Activated naive CD4-positive, alpha-beta T cell treated with anti-CD3 and anti-CD28 coated beads, Interleukin-2, amount 10 ng/mL, durations not matched to agents 7 days and 5 days (primary cell): Measurements from ENCODE around the gene SDR9C7.
"Not testable (repeated sequence)": the region's sequence is repeated elsewhere in the genome, so short reads cannot be mapped to it uniquely, and the experiment has no call there.

Experiments used
- CTCF ChIA-PET: fragments of 350-600 bp; sonication (Branson Sonifier 250); formaldehyde crosslinking; loops from one replicate; lab custom pipeline; 2021; ENCODE audit warnings: antibody characterized with exemption; lab: Charles Lee
- DNase-seq: peaks from one replicate; pipeline ENCODE4 v3.0.0-alpha.2; 2020
- H3K27ac Mint-ChIP-seq: one replicate; pipeline ENCODE4 v1.8.0; 2021; ENCODE audit warnings: mild to moderate bottlenecking, moderate library complexity, mixed read lengths
- H3K27me3 Mint-ChIP-seq: one replicate; pipeline ENCODE4 v1.8.0; 2021; ENCODE audit warnings: mild to moderate bottlenecking, mixed read lengths
- H3K36me3 Mint-ChIP-seq: one replicate; pipeline ENCODE4 v1.8.0; 2021; ENCODE audit warnings: mixed read lengths
- H3K4me1 Mint-ChIP-seq: one replicate; pipeline ENCODE4 v1.8.0; 2021; ENCODE audit warnings: mixed read lengths
- H3K4me3 Mint-ChIP-seq: one replicate; pipeline ENCODE4 v1.8.0; 2021; ENCODE audit warnings: mild to moderate bottlenecking, moderate library complexity, mixed read lengths
- H3K9me3 Mint-ChIP-seq: one replicate; pipeline ENCODE4 v1.8.0; 2021; ENCODE audit warnings: mixed read lengths

Gene SDR9C7

DNA sequence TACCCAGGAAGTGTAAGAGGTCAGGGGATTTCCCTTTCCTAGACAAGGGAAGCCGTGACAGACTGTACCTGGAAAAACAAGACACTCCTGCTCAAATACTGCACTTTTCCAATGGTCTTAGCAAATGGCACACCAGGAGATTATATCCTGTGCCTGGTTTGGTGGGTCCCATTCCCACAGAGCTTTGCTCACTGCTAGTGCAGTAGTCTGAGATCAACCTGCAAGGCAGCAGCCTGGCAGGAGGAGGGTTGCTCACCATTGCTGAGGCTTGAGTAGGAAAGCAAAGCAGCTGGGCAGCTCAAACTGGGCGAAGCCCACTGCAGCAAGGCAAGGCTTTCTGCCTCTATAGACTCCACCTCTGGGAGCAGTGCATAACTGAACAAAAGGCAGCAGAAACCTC is 24.2 kb upstream of the SDR9C7 start:
- no peaks in the 10 kb centered on the region for H3K4me1 Mint-ChIP-seq
- H3K27ac Mint-ChIP-seq: no peak overlapping the region
- no peaks in the 10 kb centered on the region for H3K36me3 Mint-ChIP-seq
- DNase-seq: no peak
- CTCF ChIA-PET: no interaction called here
- H3K4me3 Mint-ChIP-seq: no peak overlapping the region
- H3K9me3 Mint-ChIP-seq: peaks cover 12% of the 10 kb centered on the region
- H3K27me3 Mint-ChIP-seq: peaks cover 23% of the 10 kb centered on the region

DNA sequence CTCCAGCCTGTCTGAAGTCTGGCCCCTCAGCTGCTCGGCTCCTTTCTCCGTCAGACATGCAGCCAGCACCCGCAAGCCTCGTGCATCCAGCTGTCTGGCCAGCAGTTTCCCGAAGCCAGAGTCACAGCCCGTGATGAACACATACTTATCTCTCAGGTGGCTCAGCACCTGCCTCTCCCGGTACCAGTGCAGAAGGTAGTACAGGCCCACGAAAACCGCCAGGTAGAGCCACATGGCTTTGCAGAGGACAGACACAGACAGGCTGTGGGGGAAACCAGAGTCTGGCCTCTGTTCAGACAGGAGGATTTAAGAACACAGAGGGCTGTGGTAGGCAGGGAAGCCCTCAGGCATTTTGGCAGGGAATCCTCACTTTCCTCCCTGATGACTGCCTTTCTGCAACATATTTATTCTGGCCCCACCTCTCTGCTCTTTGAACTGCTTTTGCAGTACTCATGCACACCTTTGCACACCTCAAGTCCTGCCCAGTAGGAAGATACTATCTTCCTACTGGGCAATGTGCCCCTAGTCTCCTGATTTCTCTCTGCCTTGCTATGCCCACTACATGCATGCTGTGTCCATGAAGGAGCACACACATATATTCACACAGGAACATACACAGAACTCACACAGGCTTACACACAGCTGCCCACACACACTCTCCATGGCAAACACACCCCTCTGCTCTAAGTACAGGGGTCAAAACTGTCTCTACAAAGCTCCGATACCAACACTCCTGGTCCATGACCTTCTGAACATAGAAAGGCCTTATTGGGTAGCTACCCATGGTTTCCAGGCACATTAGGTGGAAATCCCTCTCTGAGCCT is 23.2 kb upstream of the SDR9C7 start, which contains the start of gene RDH16:
Gene RDH16, minus strand, starts transcription at position 380 of the 824 bp plus-strand sequence. Its CDS starts 146 bp downstream, at position 234.
- H3K36me3 Mint-ChIP-seq: no peaks in the 10 kb centered on the region
- H3K27me3 Mint-ChIP-seq: peaks cover 23% of the 10 kb centered on the region
- no peak within 1 kb of the TSS for H3K27ac Mint-ChIP-seq
- CTCF ChIA-PET: no interaction called here
- H3K4me3 Mint-ChIP-seq: no peak within 1 kb of the TSS
- DNase-seq: no peak
- H3K9me3 Mint-ChIP-seq: peaks cover 9% of the 10 kb centered on the region
- H3K4me1 Mint-ChIP-seq: no peaks in the 10 kb centered on the region

DNA sequence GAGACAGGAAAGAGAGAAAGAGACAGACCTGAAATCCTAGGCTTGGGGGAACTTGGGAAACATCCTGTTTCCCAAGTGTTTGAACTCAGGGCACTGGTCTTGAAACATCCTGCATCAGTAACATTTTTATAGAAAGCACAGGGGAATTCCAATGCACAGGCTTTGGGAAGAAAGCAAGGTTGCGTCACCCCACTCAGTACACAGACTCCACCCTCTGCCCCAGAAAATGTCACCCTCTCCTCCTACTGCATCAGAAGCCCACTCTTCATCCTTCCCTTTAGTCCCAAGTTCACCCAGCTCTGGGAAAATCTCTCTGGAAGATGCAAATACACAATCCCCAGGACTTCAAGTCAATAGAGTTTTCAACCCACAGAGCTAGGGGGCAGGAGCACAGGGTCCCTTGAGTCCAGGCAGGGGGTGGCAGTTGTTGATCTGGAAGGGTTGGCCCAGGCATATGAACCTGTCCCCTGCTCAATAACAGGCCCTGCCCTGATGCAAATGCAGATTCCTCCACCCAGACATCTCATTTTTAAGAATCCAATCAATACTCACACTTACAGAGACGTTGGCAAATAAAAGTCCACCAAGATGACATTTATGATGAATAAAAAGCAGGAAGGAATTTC is 21.5 kb upstream of the SDR9C7 start:
- CTCF ChIA-PET: no interaction called here
- Mint-ChIP-seq H3K4me3 (no peak overlapping the region), H3K4me1 (no peaks in the 10 kb centered on the region), H3K27me3 (peaks cover 19% of the 10 kb centered on the region), H3K36me3 (no peaks in the 10 kb centered on the region), H3K27ac (no peak overlapping the region), H3K9me3 (peaks cover 4% of the 10 kb centered on the region)
- DNase-seq: no peak

DNA sequence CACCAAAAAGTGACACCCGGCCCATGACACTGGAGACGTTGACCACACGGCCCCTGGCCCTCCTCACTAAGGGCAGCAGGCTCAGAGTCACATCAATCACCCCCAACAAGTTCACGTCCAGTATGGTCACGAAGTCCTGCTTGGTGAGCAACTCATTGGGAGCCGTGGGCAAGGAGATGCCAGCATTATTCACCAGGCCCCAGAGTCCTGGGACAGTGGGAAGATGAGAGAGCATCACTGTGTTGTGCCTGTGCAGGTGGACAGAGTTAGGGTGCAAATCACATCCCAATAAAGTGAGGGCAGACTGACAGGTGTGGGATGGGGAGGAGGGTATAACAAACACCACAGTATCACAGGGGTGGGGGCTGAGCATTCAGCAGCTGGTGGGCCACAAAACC is 20.7 kb upstream of the SDR9C7 start:
- Mint-ChIP-seq H3K4me1 (no peaks in the 10 kb centered on the region), H3K4me3 (no peak overlapping the region), H3K27ac (no peak overlapping the region), H3K36me3 (no peaks in the 10 kb centered on the region), H3K27me3 (peaks cover 19% of the 10 kb centered on the region), H3K9me3 (peaks cover 4% of the 10 kb centered on the region)
- no peak for DNase-seq
- CTCF ChIA-PET: no interaction called here

DNA sequence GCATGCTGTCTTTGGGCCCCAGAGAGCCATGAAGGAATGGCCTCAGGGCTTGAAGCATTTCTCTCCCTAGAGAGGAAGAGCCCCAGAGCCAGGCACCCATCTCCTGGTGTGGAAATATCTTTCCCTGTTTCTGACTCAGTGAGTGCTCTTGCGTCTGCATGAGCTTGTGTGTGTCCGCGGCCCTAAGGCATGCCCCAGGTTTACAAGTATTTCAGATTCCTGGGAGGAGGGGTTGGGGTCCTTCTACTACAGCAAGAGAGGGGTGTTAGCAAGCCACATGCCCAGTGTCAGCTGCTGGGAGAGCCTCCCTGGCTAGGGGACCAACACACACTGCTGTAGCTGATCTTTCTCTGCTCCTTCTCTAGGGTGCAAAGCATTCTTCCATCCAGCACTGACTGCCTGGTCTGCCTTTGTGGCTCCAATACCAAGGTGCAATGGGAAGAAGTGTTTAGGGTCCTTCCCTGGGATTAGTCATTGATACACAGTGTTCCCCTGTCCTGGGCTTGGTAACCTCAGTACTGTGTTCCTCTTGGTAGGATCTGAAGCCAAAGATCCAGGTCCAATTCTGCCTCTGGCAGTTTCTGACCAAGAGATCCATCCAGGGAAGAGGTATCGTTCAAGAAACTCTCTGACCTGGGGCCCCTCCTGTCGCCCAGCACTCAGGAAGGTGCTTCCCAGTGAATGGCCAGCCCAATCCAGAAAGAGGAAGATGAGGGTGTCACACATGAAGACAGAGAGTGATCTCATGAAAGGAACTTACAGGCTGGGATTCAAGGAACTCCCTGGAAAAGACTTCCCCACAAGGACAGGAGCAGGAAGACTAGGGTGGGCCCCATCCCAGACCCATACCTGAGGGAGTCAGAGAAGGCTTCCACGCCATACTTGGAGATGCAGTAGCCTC is 20.1 kb upstream of the SDR9C7 start:
- Mint-ChIP-seq H3K27me3 (peaks cover 19% of the 10 kb centered on the region), H3K9me3 (peaks cover 4% of the 10 kb centered on the region), H3K27ac (no peak overlapping the region), H3K4me1 (no peaks in the 10 kb centered on the region), H3K4me3 (no peak overlapping the region), H3K36me3 (no peaks in the 10 kb centered on the region)
- CTCF ChIA-PET: no interaction called here
- no peak for DNase-seq

DNA sequence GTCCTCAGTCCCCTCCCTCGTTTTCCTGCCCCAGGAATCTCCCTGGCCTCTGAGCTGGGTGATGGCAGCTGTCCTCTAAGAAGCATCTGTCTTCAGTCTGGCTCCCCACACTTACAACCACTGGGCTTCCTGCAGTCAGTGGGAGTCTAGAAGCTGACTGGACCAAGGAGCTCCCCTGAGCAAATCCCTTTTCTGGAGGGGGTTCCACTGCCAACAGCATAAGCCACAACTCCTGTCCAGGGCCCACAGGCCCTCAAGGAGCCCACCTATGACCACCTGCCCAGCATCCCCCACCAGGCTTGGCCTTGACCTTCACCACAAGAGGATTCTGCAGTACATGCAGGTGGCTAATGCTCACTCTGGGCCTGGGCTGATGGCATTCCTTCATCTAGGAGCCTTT is 19.1 kb upstream of the SDR9C7 start:
- Mint-ChIP-seq H3K27me3 (peaks cover 15% of the 10 kb centered on the region), H3K4me1 (no peaks in the 10 kb centered on the region), H3K4me3 (no peak overlapping the region), H3K36me3 (no peaks in the 10 kb centered on the region), H3K27ac (no peak overlapping the region), H3K9me3 (peaks cover 4% of the 10 kb centered on the region)
- no peak for DNase-seq
- CTCF ChIA-PET: interaction anchor here (0.8 kb wide), 1 partner anchor 34 kb away, joined by 3 read pairs; no protein-coding TSS in a partner anchor

DNA sequence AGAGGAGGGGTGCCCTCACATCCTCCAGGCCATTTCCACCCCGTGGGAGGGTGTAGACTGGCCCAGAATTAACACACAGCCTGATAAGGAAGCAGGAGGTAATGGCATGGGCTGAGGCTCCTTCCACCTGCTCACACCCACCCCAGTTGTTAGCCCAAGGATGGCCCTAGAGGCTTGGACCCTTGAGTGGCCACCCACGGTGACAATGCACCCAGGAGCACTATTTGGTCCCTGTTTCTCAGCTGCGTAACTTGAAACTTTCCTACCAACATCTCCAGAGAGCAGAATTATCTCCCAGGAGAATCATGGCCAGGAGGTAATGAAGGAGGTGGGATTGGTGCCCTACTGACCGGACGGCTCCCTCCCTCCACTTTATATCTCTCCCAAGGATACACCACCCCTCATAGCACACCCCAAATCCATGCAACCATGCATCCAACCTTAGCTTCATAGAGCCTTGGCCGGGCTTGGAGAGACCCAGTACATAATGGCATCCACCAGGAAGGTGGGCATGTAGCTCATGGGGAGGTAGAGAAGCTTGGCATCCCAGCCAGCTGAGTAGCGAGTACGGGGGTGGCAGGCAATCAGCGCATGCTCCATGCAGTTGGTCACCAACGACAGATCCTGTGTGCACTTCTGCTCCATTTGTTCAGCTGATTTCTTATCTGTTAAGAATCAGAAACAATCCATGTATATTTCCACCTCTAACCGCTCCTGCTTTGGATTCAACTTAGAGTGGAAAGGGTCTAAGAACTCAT is 17.6 kb upstream of the SDR9C7 start:
- no peaks in the 10 kb centered on the region for H3K4me1 Mint-ChIP-seq
- no peaks in the 10 kb centered on the region for H3K9me3 Mint-ChIP-seq
- no peaks in the 10 kb centered on the region for H3K36me3 Mint-ChIP-seq
- no peak overlapping the region for H3K4me3 Mint-ChIP-seq
- H3K27me3 Mint-ChIP-seq: peaks cover 11% of the 10 kb centered on the region
- CTCF ChIA-PET: no interaction called here
- no peak for DNase-seq
- no peak overlapping the region for H3K27ac Mint-ChIP-seq

DNA sequence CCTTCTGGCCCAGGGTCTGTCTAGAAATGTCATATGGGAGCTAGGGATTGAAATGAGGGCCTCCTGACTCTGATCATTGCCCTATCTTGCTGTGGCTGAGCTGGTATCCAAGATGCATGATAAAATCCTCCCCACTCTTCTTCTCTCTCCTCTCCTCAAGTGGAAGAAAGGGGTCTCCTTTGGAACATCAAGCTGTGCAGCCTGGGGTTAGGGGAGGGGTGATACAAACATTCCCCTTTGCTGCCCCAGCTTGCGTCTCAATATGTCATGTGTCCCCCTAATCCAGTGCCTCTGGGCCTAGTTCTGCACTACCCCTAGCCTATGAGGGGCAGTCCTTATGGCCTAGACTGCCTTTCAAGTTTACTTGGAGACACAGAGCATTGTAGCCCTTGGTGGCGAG is 14.7 kb upstream of the SDR9C7 start:
- DNase-seq: no peak
- CTCF ChIA-PET: interaction anchor here (1.2 to 1.6 kb wide), 2 partner anchors 38 to 52 kb away, joined by 4 to 6 read pairs; no protein-coding TSS in a partner anchor
- Mint-ChIP-seq H3K4me3 (no peak overlapping the region), H3K27me3 (peaks cover 20% of the 10 kb centered on the region), H3K4me1 (no peaks in the 10 kb centered on the region), H3K9me3 (no peaks in the 10 kb centered on the region), H3K27ac (no peak overlapping the region), H3K36me3 (no peaks in the 10 kb centered on the region)

DNA sequence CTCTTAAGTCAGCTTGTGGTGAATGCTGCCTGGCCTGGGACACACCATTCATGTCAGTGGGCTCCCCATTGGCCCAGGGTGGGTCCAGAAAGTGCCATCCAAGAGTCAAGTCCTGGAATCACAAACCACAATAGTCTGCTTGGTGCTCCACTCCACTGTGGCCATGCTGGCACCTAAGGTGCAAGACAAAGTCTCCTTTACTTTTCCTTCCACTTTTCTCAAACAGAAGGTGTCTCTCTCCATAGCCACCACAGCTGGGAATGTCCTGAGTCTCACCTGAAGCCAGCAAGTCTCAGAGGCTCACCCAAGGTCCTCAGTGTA is 14.2 kb upstream of the SDR9C7 start:
- no peak overlapping the region for H3K4me3 Mint-ChIP-seq
- H3K27me3 Mint-ChIP-seq: peaks cover 24% of the 10 kb centered on the region
- H3K27ac Mint-ChIP-seq: no peak overlapping the region
- H3K9me3 Mint-ChIP-seq: no peaks in the 10 kb centered on the region
- CTCF ChIA-PET: interaction anchor here (1.2 to 1.6 kb wide), 2 partner anchors 38 to 53 kb away, joined by 4 to 6 read pairs; no protein-coding TSS in a partner anchor
- H3K4me1 Mint-ChIP-seq: no peaks in the 10 kb centered on the region
- no peaks in the 10 kb centered on the region for H3K36me3 Mint-ChIP-seq
- DNase-seq: no peak

DNA sequence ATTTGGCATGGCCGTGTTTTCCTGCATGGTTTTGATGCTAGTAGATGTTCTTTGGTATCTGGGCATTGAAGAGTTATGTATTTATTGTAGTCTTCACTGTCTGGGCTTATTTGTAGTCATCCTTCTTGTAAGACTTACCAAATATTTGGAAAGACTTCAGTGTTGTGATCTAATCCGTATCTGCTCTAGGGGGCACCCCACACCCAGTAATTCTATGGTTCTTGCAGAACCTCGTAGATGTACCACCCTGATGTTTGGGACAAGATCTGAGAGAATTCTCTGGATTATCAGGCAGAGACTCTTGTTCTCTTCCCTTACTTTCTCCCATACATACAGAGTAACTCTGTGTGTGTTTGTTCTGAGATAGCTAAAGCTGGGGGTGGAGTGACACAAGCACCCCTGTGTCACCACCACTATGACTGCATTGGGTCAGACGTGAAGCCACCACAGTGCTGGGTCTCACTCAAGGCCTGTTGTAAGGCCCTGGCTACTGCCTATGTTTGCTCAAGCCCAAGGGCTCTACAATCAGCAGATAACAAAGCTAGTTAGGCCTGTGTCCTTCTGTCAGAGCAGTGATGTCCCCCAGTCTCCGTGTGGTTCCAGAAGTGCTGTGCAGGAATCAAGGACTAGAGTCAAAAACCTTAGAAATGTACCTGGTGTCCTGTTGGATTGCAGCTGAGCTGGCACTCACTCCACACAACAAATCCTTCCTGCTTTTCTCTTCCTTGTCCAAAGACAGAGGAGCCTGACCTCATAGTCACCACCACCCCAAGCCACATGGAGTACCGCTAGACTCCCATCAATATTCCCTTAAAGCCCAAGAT is 13.6 kb upstream of the SDR9C7 start:
- Mint-ChIP-seq H3K36me3 (no peaks in the 10 kb centered on the region), H3K4me3 (no peak overlapping the region), H3K27ac (no peak overlapping the region), H3K4me1 (no peaks in the 10 kb centered on the region), H3K27me3 (peaks cover 29% of the 10 kb centered on the region), H3K9me3 (no peaks in the 10 kb centered on the region)
- no peak for DNase-seq
- CTCF ChIA-PET: interaction anchor here (1.2 to 1.6 kb wide), 2 partner anchors 39 to 53 kb away, joined by 4 to 6 read pairs; no protein-coding TSS in a partner anchor

DNA sequence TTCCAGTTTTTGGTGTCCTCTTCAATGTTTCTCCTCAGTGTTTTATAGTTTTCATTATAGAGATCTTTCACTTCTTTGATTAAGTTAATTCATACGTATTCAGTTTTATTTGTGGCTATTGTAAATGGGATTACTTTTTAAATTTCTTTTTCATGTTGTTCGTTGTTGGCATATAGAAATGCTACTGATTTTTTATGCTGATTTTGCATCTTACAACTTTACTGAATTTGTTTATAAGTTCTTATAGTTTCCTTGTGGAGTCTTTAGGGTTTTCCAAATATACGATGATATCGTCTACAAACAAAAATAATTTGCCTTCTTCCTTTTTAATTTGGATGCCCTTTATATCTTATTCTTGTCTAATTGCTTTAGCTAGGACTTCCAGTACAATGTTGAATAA is 9.7 kb upstream of the SDR9C7 start:
- peaks cover 6% of the 10 kb centered on the region for H3K4me1 Mint-ChIP-seq
- no peak overlapping the region for H3K27ac Mint-ChIP-seq
- H3K27me3 Mint-ChIP-seq: peaks cover 47% of the 10 kb centered on the region
- no peaks in the 10 kb centered on the region for H3K9me3 Mint-ChIP-seq
- H3K4me3 Mint-ChIP-seq: no peak overlapping the region
- DNase-seq: no peak
- H3K36me3 Mint-ChIP-seq: no peaks in the 10 kb centered on the region
- CTCF ChIA-PET: no interaction called here

DNA sequence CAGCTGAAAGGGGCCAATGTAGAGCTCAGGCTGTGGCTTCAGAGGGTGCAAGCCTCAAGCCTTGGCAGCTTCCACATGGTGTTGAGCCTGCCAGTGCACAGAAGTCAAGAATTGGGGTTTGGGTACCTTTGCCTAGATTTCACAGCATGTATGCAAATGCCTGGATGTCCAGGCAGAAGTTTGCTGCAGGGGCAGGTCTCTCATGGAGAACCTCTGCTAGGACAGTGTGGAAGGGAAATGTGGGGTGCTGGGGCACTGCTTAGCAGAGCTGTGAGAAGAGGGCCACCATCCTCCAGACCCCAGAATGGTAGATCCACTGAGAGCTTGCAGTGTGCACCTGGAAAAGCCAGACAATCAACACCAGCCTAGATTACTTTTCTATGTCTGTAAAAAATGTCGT is 9.2 kb upstream of the SDR9C7 start:
- H3K4me3 Mint-ChIP-seq, H3K9me3 Mint-ChIP-seq, DNase-seq, H3K4me1 Mint-ChIP-seq, H3K36me3 Mint-ChIP-seq, CTCF ChIA-PET, H3K27ac Mint-ChIP-seq: not testable (repeated sequence)
- H3K27me3 Mint-ChIP-seq: peaks cover 44% of the 10 kb centered on the region
